ENCODE results near the gene ABCA9.

Gene ABCA9

DNA sequence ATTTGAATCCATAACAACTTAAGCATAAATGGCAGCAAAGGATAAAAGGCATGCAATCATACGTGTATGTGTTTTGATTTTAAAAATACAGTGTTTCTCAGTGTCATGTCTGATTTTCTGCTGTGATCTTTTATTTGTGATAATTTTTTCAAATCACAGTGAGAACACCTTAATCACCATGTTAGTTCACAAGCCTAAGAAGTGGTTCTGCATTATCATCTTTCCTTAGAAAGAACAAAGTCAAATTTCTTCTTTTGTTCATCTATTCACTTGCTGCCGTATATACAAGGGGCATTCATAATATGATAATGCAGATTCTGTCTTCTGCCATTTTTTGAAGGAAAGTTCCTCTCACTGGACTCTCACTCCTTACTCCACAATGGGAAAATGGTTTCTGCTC, 33.3 kb upstream of the ABCA9 start:
- TF ChIP-seq, protein P1, sequence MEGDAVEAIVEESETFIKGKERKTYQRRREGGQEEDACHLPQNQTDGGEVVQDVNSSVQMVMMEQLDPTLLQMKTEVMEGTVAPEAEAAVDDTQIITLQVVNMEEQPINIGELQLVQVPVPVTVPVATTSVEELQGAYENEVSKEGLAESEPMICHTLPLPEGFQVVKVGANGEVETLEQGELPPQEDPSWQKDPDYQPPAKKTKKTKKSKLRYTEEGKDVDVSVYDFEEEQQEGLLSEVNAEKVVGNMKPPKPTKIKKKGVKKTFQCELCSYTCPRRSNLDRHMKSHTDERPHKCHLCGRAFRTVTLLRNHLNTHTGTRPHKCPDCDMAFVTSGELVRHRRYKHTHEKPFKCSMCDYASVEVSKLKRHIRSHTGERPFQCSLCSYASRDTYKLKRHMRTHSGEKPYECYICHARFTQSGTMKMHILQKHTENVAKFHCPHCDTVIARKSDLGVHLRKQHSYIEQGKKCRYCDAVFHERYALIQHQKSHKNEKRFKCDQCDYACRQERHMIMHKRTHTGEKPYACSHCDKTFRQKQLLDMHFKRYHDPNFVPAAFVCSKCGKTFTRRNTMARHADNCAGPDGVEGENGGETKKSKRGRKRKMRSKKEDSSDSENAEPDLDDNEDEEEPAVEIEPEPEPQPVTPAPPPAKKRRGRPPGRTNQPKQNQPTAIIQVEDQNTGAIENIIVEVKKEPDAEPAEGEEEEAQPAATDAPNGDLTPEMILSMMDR (conservative IDR thresholded peaks at IDR 0.05; ENCODE audit: low read depth, low read length), result no peak
- H3K4me3 ChIP-seq (ENCODE audit: low read depth, low read length), result no peak overlapping the region
- no peak for DNase-seq (ENCODE audit: low read depth)

DNA sequence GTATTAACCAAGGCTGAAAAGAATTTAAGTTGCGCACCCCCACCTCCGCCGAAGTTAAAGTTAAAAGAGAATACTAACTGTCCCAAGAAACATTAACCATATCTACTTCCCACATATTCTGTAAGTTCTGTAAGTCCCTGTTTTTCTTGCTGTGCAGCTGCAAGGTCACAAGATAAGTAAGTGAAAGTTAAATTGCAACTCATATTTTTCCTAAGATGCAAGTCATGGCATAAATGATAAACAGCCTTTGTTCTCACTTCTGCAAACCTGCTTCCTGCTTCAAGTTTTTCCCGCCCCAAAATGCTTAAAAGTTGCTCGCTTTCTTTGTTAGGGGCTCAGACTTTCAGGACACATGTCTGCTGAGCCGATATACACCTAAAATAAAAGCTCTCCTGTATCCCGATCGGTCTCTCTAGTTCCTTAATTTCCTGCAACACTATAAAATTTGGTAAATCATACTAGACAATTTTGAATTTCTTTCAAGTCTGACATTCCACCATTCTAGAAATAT, 32.6 kb upstream of the ABCA9 start:
- H3K4me3 ChIP-seq (ENCODE audit: low read depth, low read length), result no peak overlapping the region
- TF ChIP-seq, protein P1 (conservative IDR thresholded peaks at IDR 0.05; ENCODE audit: low read depth, low read length), result no peak
- peak; percentile 43 for DNase-seq (ENCODE audit: low read depth)

DNA sequence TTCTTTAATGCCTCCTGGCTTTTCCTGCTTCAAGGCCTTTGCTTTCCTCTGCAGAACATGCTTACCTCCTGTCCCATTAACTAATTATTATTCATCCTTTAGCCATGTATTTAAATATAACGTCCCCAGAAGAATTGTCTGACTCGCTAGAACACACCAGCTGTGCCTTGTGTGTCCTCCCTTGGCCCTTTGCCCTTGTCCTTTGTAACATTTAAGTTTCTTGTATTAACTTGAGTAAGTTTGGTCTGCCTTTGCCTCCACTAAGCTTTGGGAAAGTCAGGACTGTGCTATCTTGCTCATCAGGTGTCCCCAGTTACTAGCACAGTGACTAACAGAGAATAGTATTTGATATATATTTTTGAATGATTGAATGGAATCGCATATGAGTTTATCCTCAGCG, 29.6 kb upstream of the ABCA9 start:
- TF ChIP-seq, protein P1 (conservative IDR thresholded peaks at IDR 0.05; ENCODE audit: low read depth, low read length), result no peak

DNA sequence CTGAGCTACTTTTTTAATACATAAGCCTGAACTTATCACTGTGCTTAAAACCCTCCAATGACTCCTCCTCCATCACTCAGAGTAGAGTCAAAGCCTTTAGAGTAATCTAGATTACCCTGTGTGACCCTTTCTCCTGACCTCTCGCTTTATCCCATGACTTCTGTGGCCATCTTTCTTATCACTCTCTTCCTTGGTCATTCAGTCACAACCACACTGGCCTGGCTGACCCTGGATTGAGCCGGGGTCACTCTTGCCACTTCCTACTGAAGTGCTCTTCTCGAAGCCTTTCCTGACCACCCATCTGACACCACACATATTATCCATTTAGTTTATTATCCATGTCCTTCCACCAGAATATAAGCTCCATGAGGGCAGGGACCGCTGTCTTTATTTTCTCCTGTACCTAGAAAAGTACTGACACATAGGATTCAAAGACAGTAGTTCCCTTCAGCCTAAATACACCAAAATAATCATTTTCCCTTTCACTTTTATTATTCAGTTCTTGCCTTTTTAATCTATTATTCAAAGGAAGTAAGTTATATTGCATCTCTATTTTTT, 28.0 kb upstream of the ABCA9 start:
- DNase-seq (ENCODE audit: low read depth), result no peak
- TF ChIP-seq, protein P1 (conservative IDR thresholded peaks at IDR 0.05; ENCODE audit: low read depth, low read length), result no peak
- H3K4me3 ChIP-seq (ENCODE audit: low read depth, low read length), result no peak overlapping the region

More for the DNA sequence above, 29.6 kb upstream of the ABCA9 start:
- no peak overlapping the region for H3K4me3 ChIP-seq (ENCODE audit: low read depth, low read length)
- DNase-seq (ENCODE audit: low read depth), result no peak

DNA sequence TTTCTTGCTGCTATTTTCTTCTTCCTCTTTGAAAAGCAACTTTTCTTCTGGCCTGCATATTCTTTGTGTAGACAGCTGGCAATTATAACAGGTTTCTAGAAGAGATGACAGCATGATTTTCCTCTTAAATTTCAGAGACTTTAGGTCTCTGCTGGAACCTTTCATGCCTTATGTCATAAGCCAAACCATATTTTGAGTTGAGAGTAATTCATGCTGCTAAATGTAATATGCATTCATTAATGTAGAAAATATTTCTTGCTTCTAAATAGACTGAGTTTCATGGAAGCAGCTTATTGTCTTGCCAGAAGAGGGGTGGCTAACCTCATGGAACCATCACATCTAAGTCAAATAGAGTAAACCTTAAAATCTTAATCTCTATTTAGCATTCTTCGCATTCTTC, 25.9 kb upstream of the ABCA9 start:
- H3K4me3 ChIP-seq (ENCODE audit: low read depth, low read length), result no peak overlapping the region
- TF ChIP-seq, protein P1 (conservative IDR thresholded peaks at IDR 0.05; ENCODE audit: low read depth, low read length), result no peak
- no peak for DNase-seq (ENCODE audit: low read depth)

DNA sequence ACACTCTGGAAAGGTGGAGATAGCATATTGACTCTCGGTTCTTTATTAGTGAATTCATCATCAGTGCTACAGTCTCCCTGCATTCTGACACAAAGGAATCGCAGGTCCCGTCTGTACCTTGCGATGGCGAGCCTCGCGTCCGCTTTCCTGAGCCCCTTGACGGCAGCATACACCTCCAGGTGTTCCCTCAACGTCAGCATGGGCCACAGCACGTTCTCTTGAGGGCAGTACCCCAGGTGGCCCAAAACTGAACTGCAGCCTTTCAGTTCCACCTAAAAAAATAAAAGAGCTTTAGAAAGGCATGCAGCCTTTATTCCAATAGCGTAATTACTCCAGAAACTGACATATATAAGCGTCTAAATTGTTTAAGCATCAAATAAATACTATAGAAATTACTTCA, 24.2 kb upstream of the ABCA9 start:
- H3K4me3 ChIP-seq (ENCODE audit: low read depth, low read length), result no peak overlapping the region
- DNase-seq (ENCODE audit: low read depth), result no peak
- TF ChIP-seq, protein P1 (conservative IDR thresholded peaks at IDR 0.05; ENCODE audit: low read depth, low read length), result peak; percentile 54

DNA sequence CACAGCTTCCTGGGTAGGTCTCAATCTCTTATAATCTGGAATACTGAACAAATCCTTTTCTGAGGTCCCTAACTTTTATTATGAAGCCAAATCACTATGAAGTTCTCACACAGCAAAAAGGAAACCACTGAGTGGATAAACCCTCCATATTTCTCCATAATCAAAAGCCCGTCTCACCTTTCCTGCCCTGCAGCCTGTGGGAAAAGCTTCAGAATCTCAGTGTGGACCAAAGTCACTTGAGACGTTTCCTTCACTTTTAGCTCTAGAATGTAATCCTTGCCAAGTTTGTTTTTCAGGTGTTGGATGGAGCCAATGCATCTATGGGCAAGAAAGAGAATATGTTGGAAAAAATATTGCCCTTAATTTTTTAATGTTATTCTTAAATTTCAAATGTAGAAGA, 22.0 kb upstream of the ABCA9 start:
- TF ChIP-seq, protein P1 (conservative IDR thresholded peaks at IDR 0.05; ENCODE audit: low read depth, low read length), result no peak
- no peak for DNase-seq (ENCODE audit: low read depth)
- no peak overlapping the region for H3K4me3 ChIP-seq (ENCODE audit: low read depth, low read length)
